GM12872 (cell line): ENCODE results near the gene SUPT6H.
A peak's percentile ranks its signal among the peaks of the same experiment; 100 is the strongest.

ENCODE experiments used
- CTCF ChIP-seq: IDR thresholded peaks from 3 replicates; pipeline ENCODE4 v1.5.1; 2011; ENCODE audit warnings: low read depth, mild to moderate bottlenecking, low read length, moderate library complexity; ENCODE audit not compliant: insufficient read depth

SUPT6H gene

GRCh38 chr17:28750178-28751047 lies 88.4 kb downstream of the SUPT6H start:
- peak; percentile 100 for TF ChIP-seq CTCF

- TF ChIP-seq CTCF, result no peak
Measured at GRCh38 chr17:28751600-28752366, 89.8 kb downstream of the SUPT6H start.
